Caco-2 (cell line): ENCODE measurements around the gene ITIH5. TPM values are rescaled to one million over a fixed set of nuclear protein-coding genes. Genes with fewer than 3 reads are reported as not detected.

Experiments
- BruUV-seq: library from RNA; stranded (reverse); fragments of 400-500 nt; replicated peaks from 2 replicates; lab custom pipeline; 2021; lab: Mats Ljungman, UMichigan
- CTCF ChIA-PET: fragments of 300-600 bp; sonication (Branson Sonifier 250); formaldehyde crosslinking; loops from one replicate; lab custom pipeline; 2022; ENCODE audit warnings: antibody characterized with exemption; lab: Charles Lee
- POLR2A ChIA-PET: fragments of 300-600 bp; sonication (Branson Sonifier 250); formaldehyde crosslinking; loops from one replicate; lab custom pipeline; 2022; ENCODE audit warnings: antibody characterized with exemption; lab: Charles Lee
- DNase-seq, 2 experiments: peaks; one replicate each; pipeline versions ENCODE4 v3.0.0 to v3.0.0-alpha.2; 2020 to 2022
- H3K27me3 ChIP-seq: replicated peaks from 2 replicates; pipeline ENCODE4 v1.6.0; 2011; ENCODE audit warnings: low read length; ENCODE audit not compliant: control insufficient read depth, insufficient read depth
- H3K36me3 ChIP-seq: 2 replicates; pipeline ENCODE4 v1.5.1; 2011; ENCODE audit warnings: low read length; ENCODE audit not compliant: control insufficient read depth, insufficient read depth
- H3K4me1 ChIP-seq: fragments of 250-450 bp; sonication (Bioruptor Pico); 2 replicates; pipeline ENCODE4 v1.5.1; 2020; ENCODE audit warnings: mild to moderate bottlenecking
- H3K4me3 ChIP-seq: 2 replicates; pipeline ENCODE4 v1.5.1; 2011; ENCODE audit warnings: low read depth, mild to moderate bottlenecking, control low read depth, low read length
- H3K9me3 ChIP-seq: fragments of 250-450 bp; sonication (Bioruptor Pico); 2 replicates; pipeline ENCODE4 v1.5.1; 2020; ENCODE audit warnings: mild to moderate bottlenecking, moderate library complexity
- H3K27ac Mint-ChIP-seq: one replicate; pipeline ENCODE4 v1.8.0; 2022; ENCODE audit warnings: mixed read lengths; ENCODE audit not compliant: unreplicated experiment
- H3K27me3 Mint-ChIP-seq: one replicate; pipeline ENCODE4 v1.8.0; 2022; ENCODE audit warnings: mixed read lengths; ENCODE audit not compliant: insufficient read depth, unreplicated experiment
- H3K36me3 Mint-ChIP-seq: one replicate; pipeline ENCODE4 v1.8.0; 2022; ENCODE audit warnings: mild to moderate bottlenecking, mixed read lengths; ENCODE audit not compliant: insufficient read depth, unreplicated experiment
- H3K4me1 Mint-ChIP-seq: one replicate; pipeline ENCODE4 v1.8.0; 2022; ENCODE audit warnings: low read depth, mixed read lengths; ENCODE audit not compliant: unreplicated experiment
- H3K4me3 Mint-ChIP-seq: one replicate; pipeline ENCODE4 v1.8.0; 2022; ENCODE audit warnings: mild to moderate bottlenecking, moderate library complexity, mixed read lengths; ENCODE audit not compliant: unreplicated experiment
- H3K9me3 Mint-ChIP-seq: one replicate; pipeline ENCODE4 v1.8.0; 2022; ENCODE audit warnings: mixed read lengths; ENCODE audit not compliant: unreplicated experiment
- CTCF ChIP-seq, 2 experiments: fragments of 200-600 bp in 1 of 2; IDR thresholded peaks; 1 replicate in 1 of 2; 2 replicates in 1 of 2; pipeline versions ENCODE4 v1.5.1 to v1.8.0; 2011 to 2022; ENCODE audit warnings: antibody characterized with exemption in 1 of 2, control low read depth in 1 of 2, inconsistent platforms in 1 of 2, low read depth in 1 of 2, low read length in 1 of 2, mild to moderate bottlenecking in 1 of 2, moderate library complexity in 1 of 2; ENCODE audit not compliant: insufficient read depth in 1 of 2, severe bottlenecking in 1 of 2, unreplicated experiment in 1 of 2
- intact Hi-C: fragments of 100-400 bp; cut with micrococcal nuclease; formaldehyde crosslinking; loops from one replicate; pipeline ENCODE4 v1.10.0; 2022; ENCODE audit not compliant: unreplicated experiment
- total RNA-seq: library from RNA; stranded (reverse); gene quantifications from 2 replicates; pipeline ENCODE4 v1.2.3, GENCODE V29; 2022

ITIH5 gene
- total RNA-seq, 1 experiment from 2014 or later: 0.18 TPM

GRCh38 chr10:7513455-7513854 is 153.3 kb downstream of the ITIH5 start:
- intact Hi-C loops: no loop called here

GRCh38 chr10:7512487-7512886 is 154.3 kb downstream of the ITIH5 start:
- Mint-ChIP-seq H3K9me3 (no peaks in the 10 kb centered on the region), H3K4me1 (no peaks in the 10 kb centered on the region), H3K27me3 (peaks cover 13% of the 10 kb centered on the region), H3K36me3 (peaks cover 4% of the 10 kb centered on the region), H3K27ac (no peak overlapping the region), H3K4me3 (no peak overlapping the region)
- Histone ChIP-seq H3K4me3 (no peak overlapping the region), H3K9me3 (no peaks in the 10 kb centered on the region), H3K36me3 (no peaks in the 10 kb centered on the region), H3K27me3 (no peaks in the 10 kb centered on the region), H3K4me1 (no peaks in the 10 kb centered on the region)
- no peak for TF ChIP-seq CTCF (IDR thresholded peaks at IDR 0.05; ENCODE audit: insufficient read depth in 1 of 2, low read depth in 1 of 2, low read length in 1 of 2, severe bottlenecking in 1 of 2, unreplicated experiment in 1 of 2)
- ChIA-PET POLR2A (no interaction called here), CTCF (no interaction called here)
- no peak for DNase-seq
- BruUV-seq: no TSS peak
- intact Hi-C loops: no loop called here

More at GRCh38 chr10:7513455-7513854, 153.3 kb downstream of the ITIH5 start:
- peaks cover 4% of the 10 kb centered on the region for H3K36me3 Mint-ChIP-seq
- Histone ChIP-seq H3K4me3 (no peak overlapping the region), H3K27me3 (no peaks in the 10 kb centered on the region), H3K9me3 (no peaks in the 10 kb centered on the region), H3K4me1 (no peaks in the 10 kb centered on the region), H3K36me3 (no peaks in the 10 kb centered on the region)
- H3K27me3 Mint-ChIP-seq: peaks cover 18% of the 10 kb centered on the region
- no TSS peak for BruUV-seq
- no peak for DNase-seq
- ChIA-PET CTCF (interaction anchor here (0.8 to 1.2 kb wide), 2 partner anchors 12 to 174 kb away, joined by 3 to 4 read pairs; no protein-coding TSS in a partner anchor), POLR2A (no interaction called here)
- no peaks in the 10 kb centered on the region for H3K9me3 Mint-ChIP-seq
- no peaks in the 10 kb centered on the region for H3K4me1 Mint-ChIP-seq
- no peak overlapping the region for H3K27ac Mint-ChIP-seq
- H3K4me3 Mint-ChIP-seq: no peak overlapping the region
- TF ChIP-seq CTCF (IDR thresholded peaks at IDR 0.05; ENCODE audit: insufficient read depth in 1 of 2, low read depth in 1 of 2, low read length in 1 of 2, severe bottlenecking in 1 of 2, unreplicated experiment in 1 of 2): no peak

- CTCF ChIA-PET: no interaction called here
- no peak for TF ChIP-seq CTCF (IDR thresholded peaks at IDR 0.05; ENCODE audit: insufficient read depth in 1 of 2, low read depth in 1 of 2, low read length in 1 of 2, severe bottlenecking in 1 of 2, unreplicated experiment in 1 of 2)
- Mint-ChIP-seq H3K27ac (no peak overlapping the region), H3K4me1 (peaks cover 1% of the 10 kb centered on the region), H3K27me3 (peaks cover 13% of the 10 kb centered on the region), H3K36me3 (peaks cover 4% of the 10 kb centered on the region), H3K9me3 (no peaks in the 10 kb centered on the region), H3K4me3 (no peak overlapping the region)
- no peak for DNase-seq
- no peaks in the 10 kb centered on the region for H3K27me3 ChIP-seq
- no peaks in the 10 kb centered on the region for H3K4me1 ChIP-seq
- no peaks in the 10 kb centered on the region for H3K9me3 ChIP-seq
- no TSS peak for BruUV-seq
- intact Hi-C loops: no loop called here
- H3K4me3 ChIP-seq: no peak overlapping the region
- POLR2A ChIA-PET: no interaction called here
- no peaks in the 10 kb centered on the region for H3K36me3 ChIP-seq
Observed at GRCh38 chr10:7511612-7512011, 155.2 kb downstream of the ITIH5 start.

Other genes starting within 250 kb of the ITIH5 start
- gene ITIH2, start 36.4 kb upstream of the ITIH5 start, total RNA-seq: 13.3 and 20.3 TPM in 2 replicates
- gene KIN, start 121.0 kb upstream of the ITIH5 start, total RNA-seq: 27.8 and 27.9 TPM in 2 replicates
- 568 and 613 TPM in 2 replicates for gene ATP5F1C, start 121.2 kb upstream of the ITIH5 start, total RNA-seq
- 28.9 and 30.6 TPM in 2 replicates for gene TAF3, start 151.5 kb upstream of the ITIH5 start, total RNA-seq